A549 (cell line): ENCODE measurements around the gene PITX1. TPM values are rescaled to one million over a fixed set of nuclear protein-coding genes. Genes with fewer than 3 reads are reported as not detected.
A peak's percentile ranks its signal among the peaks of the same experiment; 100 is the strongest.

Experiments
- ATAC-seq, 2 experiments: fragments of 200-7000 bp in 1 of 2; fragments of >200 bp in 1 of 2; cut with Nextera tagmentation in 1 of 2; cut with Tn5 transposase in 1 of 2; 3 replicates each; pipeline versions ENCODE4 v1.8.0 to v1.9.1; 2018 to 2020; ENCODE audit warnings: mild to moderate bottlenecking in 1 of 2, moderate library complexity in 1 of 2
- CTCF ChIA-PET: fragments of 300-600 bp; sonication (Branson Sonifier 250); formaldehyde crosslinking; extraction: SDS; loops from one replicate; lab custom pipeline; 2021; ENCODE audit warnings: antibody characterized with exemption, inconsistent platforms; lab: Yijun Ruan, JAX
- POLR2A ChIA-PET: fragments of 350-600 bp; formaldehyde crosslinking; extraction: SDS; loops from one replicate; lab custom pipeline; 2021; ENCODE audit warnings: antibody characterized with exemption, inconsistent platforms; lab: Yijun Ruan, JAX
- DNase-seq, 2 experiments: peaks; one replicate each; pipeline versions ENCODE4 v3.0.0 to v3.0.0-alpha.2; 2011 to 2016; ENCODE audit warnings: low read depth in 1 of 2, low spot score in 1 of 2
- FAIRE-seq: peaks from 2 replicates; lab custom pipeline; 2011; peaks lifted over from hg19 to GRCh38; lab: Jason Lieb, UNC
- H3K27ac ChIP-seq, 2 experiments: fragments of >200 bp; sonication (Bioruptor Twin); formaldehyde crosslinking; 3 replicates each; pipeline ENCODE4 v1.5.1; 2016 to 2017
- H3K4me1 ChIP-seq: fragments of >200 bp; sonication (Bioruptor Twin); formaldehyde crosslinking; 3 replicates; pipeline ENCODE4 v1.6.1; 2016
- H3K4me2 ChIP-seq: fragments of >200 bp; sonication (Bioruptor Twin); formaldehyde crosslinking; 3 replicates; pipeline ENCODE4 v1.6.1; 2016
- H3K4me3 ChIP-seq: fragments of >200 bp; sonication (Bioruptor Twin); formaldehyde crosslinking; 3 replicates; pipeline ENCODE4 v1.5.1; 2016
- H3K9me3 ChIP-seq: fragments of >200 bp; sonication (Bioruptor Twin); formaldehyde crosslinking; 3 replicates; pipeline ENCODE4 v1.6.1; 2016
- CBX2 ChIP-seq: fragments of 200-600 bp; sonication (generic); IDR thresholded peaks from 2 replicates; pipeline ENCODE4 v1.6.1; 2016; ENCODE audit warnings: low read depth, mild to moderate bottlenecking, borderline replicate concordance
- CHD2 ChIP-seq: fragments of 150-350 bp; IDR thresholded peaks from 2 replicates; pipeline ENCODE4 v1.6.1; 2014; ENCODE audit warnings: low read length; ENCODE audit not compliant: partially characterized antibody
- E2F6 ChIP-seq: IDR thresholded peaks from 2 replicates; pipeline ENCODE4 v1.6.1; 2012; ENCODE audit warnings: low read depth, borderline replicate concordance
- EHF ChIP-seq: fragments of 250-450 bp; sonication (Bioruptor Pico); IDR thresholded peaks from 2 replicates; pipeline ENCODE4 v1.5.0; 2020; ENCODE audit warnings: mild to moderate bottlenecking
- ELK1 ChIP-seq: fragments of 150-350 bp; IDR thresholded peaks from 2 replicates; pipeline ENCODE4 v1.6.1; 2014; ENCODE audit warnings: low read depth, mild to moderate bottlenecking, low read length
- EP300 ChIP-seq, 2 experiments: fragments of >200 bp; sonication (Bioruptor Twin); formaldehyde crosslinking; IDR thresholded peaks; 2 replicates in 1 of 2; 3 replicates in 1 of 2; pipeline ENCODE4 v1.6.1; 2016 to 2017
- ESRRA ChIP-seq: fragments of 150-350 bp; IDR thresholded peaks from 2 replicates; pipeline ENCODE4 v1.6.1; 2014; ENCODE audit warnings: mild to moderate bottlenecking, low read length, borderline replicate concordance
- FOSB ChIP-seq: fragments of 250-450 bp; sonication (Bioruptor Pico); IDR thresholded peaks from 2 replicates; pipeline ENCODE4 v1.5.0; 2020; ENCODE audit warnings: mild to moderate bottlenecking, moderate library complexity
- GATA3 ChIP-seq: IDR thresholded peaks from 2 replicates; pipeline ENCODE4 v1.6.1; 2012; ENCODE audit warnings: borderline replicate concordance
- HOXB13 ChIP-seq: fragments of 250-450 bp; sonication (Bioruptor Pico); IDR thresholded peaks from 2 replicates; pipeline ENCODE4 v1.5.0; 2020; ENCODE audit warnings: low read depth, mild to moderate bottlenecking, moderate library complexity
- JUNB ChIP-seq: fragments of >200 bp; sonication (Bioruptor Twin); formaldehyde crosslinking; IDR thresholded peaks from 2 replicates; pipeline ENCODE4 v1.6.1; 2016
- KDM5A ChIP-seq: fragments of 200-600 bp; sonication (generic); IDR thresholded peaks from 2 replicates; pipeline ENCODE4 v1.6.1; 2016; ENCODE audit warnings: antibody characterized with exemption, mild to moderate bottlenecking
- MYC ChIP-seq: IDR thresholded peaks from 2 replicates; pipeline ENCODE4 v1.6.1; 2012; ENCODE audit warnings: mild to moderate bottlenecking, inconsistent platforms, low read length, improper control_type of control experiment, borderline replicate concordance
- NFE2L2 ChIP-seq: fragments of 150-350 bp; conservative IDR thresholded peaks from 2 replicates; pipeline ENCODE4 v1.6.1; 2014; ENCODE audit warnings: low read length
- NPAS2 ChIP-seq: fragments of 250-450 bp; sonication (Bioruptor Pico); IDR thresholded peaks from 2 replicates; pipeline ENCODE4 v1.8.0; 2022; ENCODE audit warnings: mild to moderate bottlenecking, moderate library complexity, borderline replicate concordance
- PBX3 ChIP-seq: IDR thresholded peaks from 2 replicates; pipeline ENCODE4 v1.6.1; 2012
- RARB ChIP-seq: fragments of 250-450 bp; sonication (Bioruptor Pico); IDR thresholded peaks from 2 replicates; pipeline ENCODE4 v1.8.0; 2021; ENCODE audit warnings: mild to moderate bottlenecking, moderate library complexity
- RFX5 ChIP-seq: fragments of 450-650 bp; IDR thresholded peaks from 2 replicates; pipeline ENCODE4 v1.7.1; 2014; ENCODE audit warnings: antibody characterized with exemption, mild to moderate bottlenecking, moderate library complexity
- RNF2 ChIP-seq: fragments of 200-600 bp; sonication (generic); IDR thresholded peaks from 2 replicates; pipeline ENCODE4 v1.6.1; 2016; ENCODE audit warnings: low read depth, mild to moderate bottlenecking, antibody characterized with exemption, moderate library complexity, borderline replicate concordance
- SREBF2 ChIP-seq: fragments of 450-650 bp; IDR thresholded peaks from 2 replicates; pipeline ENCODE4 v1.6.1; 2014; ENCODE audit warnings: mild to moderate bottlenecking, moderate library complexity
- TFCP2L1 ChIP-seq: fragments of 250-450 bp; sonication (Bioruptor Pico); IDR thresholded peaks from 2 replicates; pipeline ENCODE4 v1.5.0; 2021; ENCODE audit warnings: mild to moderate bottlenecking
- USF2 ChIP-seq: fragments of 450-650 bp; IDR thresholded peaks from 2 replicates; pipeline ENCODE4 v1.6.1; 2014; ENCODE audit warnings: antibody characterized with exemption
- WGBS: methylation state at CpG from one replicate; pipeline ENCODE4 v1.1.6; 2017; ENCODE audit errors: missing lambda C conversion rate; 5-methylcytosine and 5-hydroxymethylcytosine counted together
- polyA plus RNA-seq, 4 experiments: library from polyadenylated mRNA; depleted of rRNA in 3 of 4; stranded (reverse); fragments of >200 nt; fragmentation: RNase III in 1 of 4; extraction: RNeasy Plus Mini Kit Qiagen cat#74134 plus additional on column Dnase treatment in 1 of 4; gene quantifications; 2 replicates in 3 of 4; 3 replicates in 1 of 4; pipeline ENCODE4 v1.2.3, GENCODE V29; 2011 to 2017

PITX1 gene
- polyA plus RNA-seq, 2 of the 4 experiments (the other 2 are of a cell fraction), result 11.1 to 16.7 TPM

GRCh38 chr5:134995850-134996402 lies 38.1 kb downstream of the PITX1 start:
- ChIA-PET CTCF (interaction anchor here (1.2 kb wide), 1 partner anchor 12 kb away, joined by 3 read pairs; no protein-coding TSS in a partner anchor), POLR2A (interaction anchor here (0.6 kb wide), 1 partner anchor 122 kb away, joined by 4 read pairs; the partner anchor contains the start of gene TXNDC15)
- TF ChIP-seq ELK1 (no peak), FOSB (CRISPR knock-in tag) (no peak), GATA3 (no peak), HOXB13 (CRISPR knock-in tag) (no peak), NFE2L2 (no peak), ESRRA (no peak), KDM5A (no peak), EP300 (IDR thresholded peaks at IDR 0.05) (no peak), RFX5 (no peak), CHD2 (no peak), CBX2 (no peak), NPAS2 (CRISPR knock-in tag) (no peak), MYC (no peak), USF2 (no peak)
- whole genome bisulfite sequencing, result 78% methylated on average over 8 of the region's 8 CpGs
- H3K4me2 ChIP-seq, result no peak overlapping the region
- H3K4me3 ChIP-seq, result no peak overlapping the region
- no peak for DNase-seq
- H3K4me1 ChIP-seq, result no peaks in the 10 kb centered on the region
- no peaks in the 10 kb centered on the region for H3K9me3 ChIP-seq
- no peak overlapping the region for H3K27ac ChIP-seq
- FAIRE-seq, result no peak
- peak in 1 of 2 experiments; percentile 27; a peak in 2 of 6 replicates for ATAC-seq

- H3K4me2 ChIP-seq, result no peak overlapping the region
- H3K9me3 ChIP-seq, result no peaks in the 10 kb centered on the region
- ChIA-PET POLR2A (no interaction called here), CTCF (interaction anchor here (0.5 kb wide), 1 partner anchor 181 kb away, joined by 3 read pairs; no protein-coding TSS in a partner anchor)
- no peaks in the 10 kb centered on the region for H3K4me1 ChIP-seq
- FAIRE-seq (no peak), ATAC-seq (no peak), DNase-seq (no peak)
- H3K27ac ChIP-seq, result no peak overlapping the region
- 94% methylated on average over 2 of the region's 2 CpGs for WGBS
- no peak overlapping the region for H3K4me3 ChIP-seq
- no peak for TF ChIP-seq EHF (CRISPR knock-in tag)
- no peak for TF ChIP-seq TFCP2L1
These were observed 39.4 kb downstream of the PITX1 start for GRCh38 chr5:134994560-134995156.

GRCh38 chr5:134993161-134993560 lies 40.9 kb downstream of the PITX1 start:
- FAIRE-seq (no peak), DNase-seq (no peak), ATAC-seq (no peak)
- Histone ChIP-seq H3K4me1 (no peaks in the 10 kb centered on the region), H3K27ac (no peak overlapping the region), H3K4me2 (no peak overlapping the region), H3K4me3 (no peak overlapping the region), H3K9me3 (no peaks in the 10 kb centered on the region)
- TF ChIP-seq JUNB (no peak), SREBF2 (no peak), PBX3 (no peak), TFCP2L1 (no peak), RNF2 (no peak), RARB (CRISPR knock-in tag) (no peak), MYC (no peak), CHD2 (no peak), E2F6 (no peak)
- POLR2A ChIA-PET, result no interaction called here
- CTCF ChIA-PET, result no interaction called here
- 83% methylated on average over 2 of the region's 2 CpGs for WGBS
